HG03460 (cell line): ENCODE data around the gene NEDD4L.
"Not testable (repeated sequence)": the region's sequence is repeated elsewhere in the genome, so short reads cannot be mapped to it uniquely, and the experiment has no call there.

Source experiments
- ATAC-seq: cut with Tn5 transposase; IDR thresholded peaks from one replicate; pipeline ENCODE4 v1.9.1; 2021; ENCODE audit not compliant: unreplicated experiment

The NEDD4L gene

GRCh38 chr18:58026395-58026794 lies 17.6 kb upstream of the NEDD4L start:
- no peak for ATAC-seq

DNA sequence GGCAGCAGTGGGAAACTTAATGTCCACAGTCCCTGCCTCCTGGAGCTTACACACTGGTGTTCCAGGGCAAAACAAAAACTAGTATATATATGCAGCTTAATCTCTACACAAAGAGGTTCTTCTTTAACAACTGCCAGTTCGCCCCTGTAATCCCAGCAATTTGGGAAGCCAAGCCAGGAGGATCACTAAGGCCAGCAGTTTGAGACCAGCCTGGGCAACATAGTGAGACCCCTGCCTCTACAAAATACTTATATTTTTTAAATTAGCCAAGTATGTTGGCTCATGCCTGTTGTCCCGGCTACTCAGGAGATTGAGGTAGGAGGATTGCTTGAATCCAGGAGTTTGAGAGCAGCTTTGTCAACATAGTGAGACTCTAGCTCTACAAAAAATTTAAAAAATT lies 17.2 kb upstream of the NEDD4L start:
- no peak for ATAC-seq

DNA sequence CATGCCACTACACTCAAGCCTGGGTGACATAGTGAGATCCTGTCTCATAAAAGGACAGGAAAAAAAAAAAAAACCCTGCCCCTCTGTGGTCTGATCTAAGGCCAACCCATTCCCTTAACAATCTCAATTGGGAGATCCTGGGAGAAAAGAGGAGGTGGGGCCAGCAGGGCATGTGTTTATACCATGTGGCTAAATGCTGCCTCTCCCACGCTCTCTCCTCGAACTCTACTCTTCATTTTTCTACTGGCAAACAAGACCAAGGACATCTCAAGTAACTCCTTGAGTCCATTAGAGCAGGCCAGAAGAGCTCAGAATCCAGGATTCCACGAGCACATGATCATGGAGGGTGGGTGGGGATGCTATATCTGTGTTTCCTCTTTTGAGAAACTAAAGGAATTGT lies 16.7 kb upstream of the NEDD4L start:
- no peak for ATAC-seq

DNA sequence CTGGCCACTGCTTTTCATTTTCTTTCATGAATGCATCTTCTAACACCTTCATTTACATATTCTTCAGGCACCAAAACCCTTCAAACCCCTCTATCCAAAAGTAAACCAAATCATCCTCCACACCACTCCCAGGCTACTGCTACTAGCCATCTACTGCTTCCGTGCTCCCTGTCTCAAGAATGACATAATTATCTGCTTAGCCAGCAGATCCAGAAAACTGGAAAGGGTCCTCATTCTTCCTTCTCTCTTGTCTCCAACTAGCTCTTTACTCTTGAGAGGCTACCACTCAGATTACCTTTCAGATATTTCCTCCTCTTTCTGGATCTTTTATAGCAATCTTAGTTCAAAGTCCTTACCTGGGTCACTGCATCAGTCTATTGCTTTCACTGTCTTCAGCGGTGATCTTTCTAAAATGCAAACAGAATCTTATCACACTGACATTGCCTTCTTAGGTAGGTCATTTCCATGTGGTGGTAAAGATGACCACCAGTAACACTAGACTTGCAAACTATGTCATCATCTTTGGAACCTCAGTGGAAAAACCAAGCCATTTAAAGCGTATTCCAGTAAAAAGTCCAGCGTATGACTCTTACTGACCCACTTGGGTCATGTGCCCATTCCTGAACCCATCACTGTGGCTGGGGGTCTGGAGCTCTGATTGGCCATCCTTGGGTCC lies 15.8 kb upstream of the NEDD4L start:
- no peak for ATAC-seq

DNA sequence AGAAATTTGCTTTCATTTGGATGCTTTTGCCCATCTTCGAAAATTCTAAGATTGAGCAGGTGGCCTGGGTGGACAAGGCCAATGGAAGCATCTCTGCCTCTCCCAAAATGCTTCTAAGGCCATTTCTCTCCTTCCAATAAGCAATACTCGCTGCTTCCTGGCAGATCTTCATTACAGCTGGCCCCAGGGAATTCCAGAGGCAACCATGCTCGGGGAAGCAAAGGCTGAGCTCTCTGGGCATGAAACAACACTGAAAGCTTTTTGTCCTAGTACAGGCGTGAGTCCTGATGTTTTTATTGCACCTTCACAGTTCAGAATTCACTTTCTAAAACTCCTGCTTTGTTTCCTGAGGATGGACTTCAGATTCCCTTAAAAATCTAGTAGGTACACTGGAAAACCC lies 11.8 kb upstream of the NEDD4L start:
- no peak for ATAC-seq

GRCh38 chr18:58033216-58033615 lies 10.8 kb upstream of the NEDD4L start:
- no peak for ATAC-seq

DNA sequence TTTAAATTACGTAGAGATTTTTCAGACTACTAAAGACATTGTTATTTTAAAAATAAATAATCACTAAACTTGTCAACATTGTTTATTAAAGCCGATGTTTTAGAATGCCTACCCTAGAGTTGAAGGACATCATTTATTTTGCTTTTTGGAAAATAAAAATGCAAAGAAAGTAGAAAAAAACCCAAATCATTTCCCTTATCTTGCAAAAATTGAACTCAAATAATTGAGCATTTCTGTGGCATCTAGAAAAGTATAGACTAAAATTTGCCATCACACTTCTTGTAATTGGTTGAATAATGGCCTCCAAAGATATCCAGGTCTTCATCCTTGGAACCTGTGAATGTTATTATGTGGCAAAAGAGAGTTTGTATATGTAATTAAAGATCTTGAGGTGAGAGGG lies 9.7 kb upstream of the NEDD4L start:
- no peak for ATAC-seq

GRCh38 chr18:58037163-58037562 lies 6.9 kb upstream of the NEDD4L start:
- no peak for ATAC-seq

- no peak for ATAC-seq
Measured at GRCh38 chr18:58038063-58038462, 6.0 kb upstream of the NEDD4L start.

GRCh38 chr18:58041633-58042032 lies 2.4 kb upstream of the NEDD4L start:
- ATAC-seq: no peak

GRCh38 chr18:58042826-58043490 lies 1.1 kb upstream of the NEDD4L start:
- ATAC-seq: no peak

- peak; percentile 40 for ATAC-seq
Measured at GRCh38 chr18:58044370-58045241, 580 bp downstream of the NEDD4L start.

GRCh38 chr18:58045242-58046092 lies 1.4 kb downstream of the NEDD4L start:
- no peak for ATAC-seq

GRCh38 chr18:58046093-58046793 lies 2.2 kb downstream of the NEDD4L start:
- no peak for ATAC-seq

DNA sequence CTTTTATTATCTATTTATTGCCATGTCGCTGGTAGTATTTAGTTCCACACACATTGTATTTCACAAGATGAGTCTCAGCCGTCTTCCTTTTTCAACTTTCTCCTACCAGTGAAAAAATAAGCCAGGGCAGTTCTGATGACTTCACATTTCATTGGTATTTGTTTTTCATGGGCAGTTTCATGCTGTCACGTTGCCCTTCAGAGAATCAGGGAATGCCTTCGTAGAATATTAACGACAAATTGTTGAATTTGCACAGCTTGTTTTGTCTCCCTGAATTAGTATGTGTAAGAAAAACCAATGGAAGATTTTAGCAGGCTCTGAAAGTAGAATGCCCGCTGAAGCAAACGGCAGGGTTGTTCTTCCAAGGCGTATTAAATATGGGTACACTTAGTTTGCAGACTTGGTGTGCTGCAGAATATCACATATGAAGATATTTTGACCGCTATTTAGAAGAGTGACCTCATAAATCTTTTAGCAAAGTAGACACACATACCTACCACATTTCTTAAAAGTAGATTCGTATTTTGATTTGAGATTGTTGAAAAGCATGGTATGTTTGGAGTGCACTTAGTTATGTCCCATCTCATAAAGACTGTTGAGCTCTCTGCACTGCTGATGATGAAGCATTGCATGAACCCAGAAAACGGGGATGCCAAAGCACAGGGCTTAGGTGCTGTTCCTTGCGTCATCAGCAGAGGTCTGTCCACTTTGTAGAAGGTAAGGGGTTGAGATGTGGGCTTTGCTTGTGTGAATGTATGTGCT lies 2.9 kb downstream of the NEDD4L start:
- ATAC-seq: no peak

GRCh38 chr18:58047556-58047882 lies 3.5 kb downstream of the NEDD4L start:
- no peak for ATAC-seq

DNA sequence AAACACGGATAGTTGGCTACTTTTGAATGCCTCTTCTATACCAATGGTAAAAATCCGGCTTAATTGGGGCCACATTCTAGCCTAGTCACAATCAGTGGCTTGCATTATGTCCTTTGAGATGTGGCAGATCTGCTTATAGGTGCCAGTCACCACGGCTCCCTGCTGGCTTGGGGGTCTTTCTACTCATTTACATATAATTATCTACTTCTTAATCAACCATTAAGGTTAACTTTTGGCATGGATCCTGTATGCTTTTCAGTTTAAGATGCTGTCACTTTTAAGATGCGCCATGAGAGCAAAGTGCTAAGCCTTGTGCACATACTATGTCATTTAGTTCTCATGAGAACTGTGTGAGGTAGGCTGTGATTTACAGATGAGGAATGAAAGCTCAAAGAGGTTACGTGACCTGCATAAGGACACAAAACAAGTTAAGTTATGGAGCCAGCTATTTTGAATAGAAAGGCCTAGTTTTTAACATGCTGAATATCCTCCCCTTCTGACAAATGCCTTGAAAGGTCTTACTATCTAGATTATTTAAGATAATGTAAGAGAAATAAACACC lies 4.1 kb downstream of the NEDD4L start:
- no peak for ATAC-seq

- no peak for ATAC-seq
Measured at GRCh38 chr18:58049000-58049688, 5.1 kb downstream of the NEDD4L start.

DNA sequence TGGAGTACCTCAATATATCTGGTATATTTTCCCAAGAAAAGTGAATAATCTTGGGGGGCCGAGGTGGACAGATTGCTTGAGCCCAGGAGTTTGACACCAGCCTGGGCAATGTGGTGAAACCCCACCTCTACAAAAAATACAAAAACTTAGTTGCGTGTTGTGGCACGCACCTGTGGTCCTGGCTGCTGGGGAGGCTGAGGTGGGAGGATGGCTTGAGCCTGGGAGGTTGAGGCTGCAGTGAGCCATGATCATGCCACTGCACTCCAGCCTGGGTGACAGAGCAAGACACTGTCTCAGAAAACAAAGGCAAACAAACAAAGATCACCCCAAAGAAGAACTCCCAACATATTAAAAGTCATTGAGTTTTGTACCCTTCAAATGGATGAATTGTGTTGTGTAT lies 6.9 kb downstream of the NEDD4L start:
- ATAC-seq: not testable (repeated sequence)
